H1 (cell line): Measurements from ENCODE around the gene CFDP1. TPM values are rescaled to one million over a fixed set of nuclear protein-coding genes. Genes with fewer than 3 reads are reported as not detected.

Experiments
- CTCF ChIA-PET: fragments of 300-600 bp; sonication (Branson Sonifier 250); formaldehyde crosslinking; loops from one replicate; lab custom pipeline; 2021; ENCODE audit not compliant: partially characterized antibody; lab: Charles Lee
- POLR2A ChIA-PET: fragments of 300-600 bp; sonication (Branson Sonifier 250); formaldehyde crosslinking; loops from one replicate; lab custom pipeline; 2021; ENCODE audit warnings: inconsistent platforms; ENCODE audit not compliant: partially characterized antibody; lab: Charles Lee
- DNase-seq, 2 experiments: peaks; one replicate each; pipeline versions ENCODE4 v3.0.0 to v3.0.0-alpha.2; 2010 to 2022; ENCODE audit warnings: low spot score in 2 of 2, low read depth in 1 of 2, mixed read lengths in 1 of 2
- FAIRE-seq: peaks from 2 replicates; lab custom pipeline; 2011; peaks lifted over from hg19 to GRCh38; lab: Jason Lieb, UNC
- H2AFZ ChIP-seq: 2 replicates; pipeline ENCODE4 v1.8.1; 2012; ENCODE audit warnings: low read length, inconsistent platforms
- H2AK5ac ChIP-seq: 2 replicates; pipeline ENCODE4 v1.6.1; 2013; ENCODE audit warnings: low read depth, low read length
- H2BK120ac ChIP-seq: replicated peaks from 2 replicates; pipeline ENCODE3; 2013; ENCODE audit warnings: low read depth, low read length, inconsistent platforms
- H2BK12ac ChIP-seq: 2 replicates; pipeline ENCODE4 v1.6.1; 2013; ENCODE audit warnings: low read depth, low read length
- H2BK15ac ChIP-seq: 2 replicates; pipeline ENCODE4 v1.6.1; 2013; ENCODE audit warnings: low read length
- H2BK20ac ChIP-seq: 2 replicates; pipeline ENCODE4 v1.6.1; 2013; ENCODE audit warnings: low read length
- H2BK5ac ChIP-seq: 2 replicates; pipeline ENCODE4 v1.6.1; 2013; ENCODE audit warnings: low read depth, low read length
- H3K14ac ChIP-seq: 2 replicates; pipeline ENCODE4 v1.6.1; 2013; ENCODE audit warnings: inconsistent platforms; ENCODE audit not compliant: insufficient read length
- H3K18ac ChIP-seq: 2 replicates; pipeline ENCODE4 v1.6.1; 2013; ENCODE audit warnings: low read length; ENCODE audit errors: extremely low read depth
- H3K23ac ChIP-seq: 2 replicates; pipeline ENCODE4 v1.6.1; 2013; ENCODE audit warnings: inconsistent platforms; ENCODE audit not compliant: insufficient read length
- H3K23me2 ChIP-seq: 2 replicates; pipeline ENCODE4 v1.6.1; 2013; ENCODE audit warnings: low read depth, low read length
- H3K27ac ChIP-seq: 2 replicates; pipeline ENCODE4 v1.6.1; 2011; ENCODE audit warnings: low read depth, low read length, inconsistent platforms
- H3K27me3 ChIP-seq, 4 experiments: replicated peaks in 1 of 4; 1 replicate in 1 of 4; 2 replicates in 3 of 4; pipeline versions ENCODE4 v1.6.1 to v1.8.1; 2011 to 2013; ENCODE audit warnings: low read length in 3 of 4, mild to moderate bottlenecking in 3 of 4, inconsistent platforms in 2 of 4, mixed read lengths in 2 of 4, moderate library complexity in 1 of 4; ENCODE audit not compliant: control insufficient read depth in 3 of 4, insufficient read depth in 3 of 4; ENCODE audit errors: extremely low read depth in 1 of 4
- H3K36me3 ChIP-seq, 4 experiments: 2 replicates each; pipeline versions ENCODE4 v1.6.1 to v1.8.1; 2011 to 2013; ENCODE audit warnings: mild to moderate bottlenecking in 4 of 4, low read length in 3 of 4, moderate library complexity in 2 of 4, control low read depth in 1 of 4, inconsistent platforms in 1 of 4; ENCODE audit not compliant: insufficient read depth in 4 of 4, control insufficient read depth in 2 of 4
- H3K4ac ChIP-seq: replicated peaks from 2 replicates; pipeline ENCODE3; 2013; ENCODE audit warnings: low read length, low read depth, mixed read lengths, inconsistent platforms; ENCODE audit not compliant: insufficient read length
- H3K4me1 ChIP-seq, 4 experiments: replicated peaks in 1 of 4; 1 replicate in 1 of 4; 2 replicates in 3 of 4; pipeline versions ENCODE4 v1.6.1 to v1.8.1; 2011 to 2013; ENCODE audit warnings: low read length in 3 of 4, inconsistent platforms in 2 of 4, mixed read lengths in 1 of 4; ENCODE audit not compliant: insufficient read depth in 4 of 4, control insufficient read depth in 3 of 4
- H3K4me2 ChIP-seq, 2 experiments: 2 replicates each; pipeline versions ENCODE4 v1.6.1 to v1.8.1; 2011 to 2013; ENCODE audit warnings: low read depth in 2 of 2, low read length in 2 of 2, control low read depth in 1 of 2, inconsistent platforms in 1 of 2, mild to moderate bottlenecking in 1 of 2; ENCODE audit not compliant: insufficient read depth in 1 of 2
- H3K4me3 ChIP-seq, 4 experiments: fragments of 200-600, 300-600 bp in 1 of 4; sonication (generic), shearing (Covaris generic), sonication (Bioruptor Twin) in 1 of 4; 2 replicates each; pipeline versions ENCODE4 v1.5.1 to v1.8.1; 2011 to 2016; ENCODE audit warnings: low read length in 4 of 4, low read depth in 3 of 4, control low read depth in 2 of 4, inconsistent platforms in 2 of 4, mild to moderate bottlenecking in 2 of 4, mixed read lengths in 1 of 4, moderate library complexity in 1 of 4; ENCODE audit not compliant: insufficient read depth in 2 of 4; ENCODE audit errors: extremely low read depth in 1 of 4
- H3K56ac ChIP-seq: replicated peaks from 2 replicates; pipeline ENCODE3; 2013; ENCODE audit warnings: low read depth, mild to moderate bottlenecking, mixed read lengths, low read length, inconsistent platforms; ENCODE audit not compliant: insufficient read length
- H3K79me1 ChIP-seq: 2 replicates; pipeline ENCODE4 v1.6.1; 2013; ENCODE audit warnings: low read depth, low read length, control low read depth
- H3K79me2 ChIP-seq, 2 experiments: 2 replicates each; pipeline versions ENCODE4 v1.6.1 to v1.8.1; 2012 to 2013; ENCODE audit warnings: low read length in 2 of 2, mild to moderate bottlenecking in 2 of 2, inconsistent platforms in 1 of 2; ENCODE audit not compliant: insufficient read depth in 2 of 2, control insufficient read depth in 1 of 2
- H3K9ac ChIP-seq, 4 experiments: replicated peaks in 1 of 4; 1 replicate in 1 of 4; 2 replicates in 3 of 4; pipeline versions ENCODE4 v1.6.1 to v1.8.1; 2011 to 2013; ENCODE audit warnings: low read depth in 3 of 4, low read length in 3 of 4, control low read depth in 2 of 4, mild to moderate bottlenecking in 2 of 4, moderate library complexity in 2 of 4, inconsistent platforms in 1 of 4; ENCODE audit errors: extremely low read depth in 1 of 4
- H3K9me3 ChIP-seq, 2 experiments: 2 replicates each; pipeline versions ENCODE4 v1.6.1 to v1.8.1; 2012 to 2013; ENCODE audit warnings: mild to moderate bottlenecking in 2 of 2, moderate library complexity in 2 of 2, control low read depth in 1 of 2, inconsistent platforms in 1 of 2, low read depth in 1 of 2, low read length in 1 of 2, mixed read lengths in 1 of 2; ENCODE audit not compliant: insufficient read depth in 2 of 2
- H4K20me1 ChIP-seq, 2 experiments: replicated peaks in 1 of 2; 2 replicates each; pipeline versions ENCODE3 to v1.8.1; 2011 to 2013; ENCODE audit warnings: inconsistent platforms in 2 of 2, low read length in 2 of 2, mild to moderate bottlenecking in 1 of 2; ENCODE audit not compliant: insufficient read depth in 2 of 2, control insufficient read depth in 1 of 2
- H4K5ac ChIP-seq: 2 replicates; pipeline ENCODE4 v1.6.1; 2013; ENCODE audit warnings: low read length, low read depth, mixed read lengths, inconsistent platforms; ENCODE audit not compliant: insufficient read length
- H4K8ac ChIP-seq: 2 replicates; pipeline ENCODE4 v1.8.0; 2013; ENCODE audit warnings: mild to moderate bottlenecking, moderate library complexity, low read length, inconsistent platforms; ENCODE audit not compliant: insufficient read depth; ENCODE audit errors: extremely low read depth
- H4K91ac ChIP-seq: replicated peaks from 2 replicates; pipeline ENCODE3; 2013; ENCODE audit warnings: low read length, mixed read lengths, inconsistent platforms; ENCODE audit not compliant: insufficient read length
- CEBPB ChIP-seq: IDR thresholded peaks from 2 replicates; pipeline ENCODE4 v1.6.1; 2012; ENCODE audit warnings: low read depth, low read length
- CHD1 ChIP-seq: IDR thresholded peaks from 2 replicates; pipeline ENCODE4 v1.6.1; 2012; ENCODE audit warnings: low read depth, low read length, improper control_type of control experiment
- EP300 ChIP-seq, 2 experiments: IDR thresholded peaks; 1 replicate in 1 of 2; 2 replicates in 1 of 2; pipeline ENCODE4 v1.6.1; 2011 to 2012; ENCODE audit warnings: low read depth in 2 of 2, low read length in 2 of 2, mild to moderate bottlenecking in 2 of 2, borderline replicate concordance in 1 of 2, inconsistent platforms in 1 of 2, moderate library complexity in 1 of 2
- WGBS, 2 experiments: shearing (Covaris generic) in 1 of 2; methylation state at CpG; one replicate each; pipeline versions ENCODE4 v1.1.6 to v1.1.7; 2013 to 2015; ENCODE audit warnings: low lambda C conversion rate in 2 of 2, mixed read lengths in 2 of 2, inconsistent platforms in 1 of 2, low coverage in 1 of 2, missing lambda C conversion rate in 1 of 2; ENCODE audit not compliant: insufficient replicate concordance in 2 of 2, insufficient coverage in 1 of 2, insufficient read length in 1 of 2; ENCODE audit errors: extremely low coverage in 1 of 2, missing lambda C conversion rate in 1 of 2; 5-methylcytosine and 5-hydroxymethylcytosine counted together
- polyA plus RNA-seq, 7 experiments: library from polyadenylated mRNA; depleted of rRNA in 3 of 7; stranded (reverse) in 5 of 7; unstranded in 2 of 7; fragments of >200 nt in 5 of 7; fragments of 200-250 nt in 2 of 7; gene quantifications; 1 replicate in 5 of 7; 2 replicates in 1 of 7; 4 replicates in 1 of 7; pipeline versions ENCODE4 v1.2.1 to v1.2.3, GENCODE V29; 2011 to 2013; ENCODE audit warnings: missing spikeins in 2 of 7, mixed read lengths in 2 of 7
- total RNA-seq: library from RNA; stranded (reverse); fragmentation: NEBNext Ultra II Directional; extraction: Animal tissue kit (Norgen Biotek cat#: 25700); gene quantifications from 2 replicates; pipeline ENCODE4 v1.2.1, GENCODE V29; 2021

CFDP1 gene
- total and polyA plus RNA-seq, 2 of the 8 experiments (the other 6 are each of a cell fraction or from before 2014, with no cell fraction given), result 25.5 to 77.3 TPM

- WGBS, 2 experiments, result 87% methylated on average over 3 of the region's 3 CpGs; no CpG with 5 or more reads in 1 of the 2 experiments
- H3K56ac ChIP-seq, result no peak overlapping the region
- no peak overlapping the region for H3K4me2 ChIP-seq
- DNase-seq (no peak), FAIRE-seq (no peak)
- no peak overlapping the region for H3K23ac ChIP-seq
- POLR2A ChIA-PET, result no interaction called here
- no peak overlapping the region for H4K8ac ChIP-seq
- H3K9ac ChIP-seq, result no peak overlapping the region
- no peaks in the 10 kb centered on the region for H3K9me3 ChIP-seq
- H3K4me3 ChIP-seq, result no peak overlapping the region
- no peak overlapping the region for H3K14ac ChIP-seq
- no peak overlapping the region for H2BK120ac ChIP-seq
- H3K23me2 ChIP-seq, result no peaks in the 10 kb centered on the region
- H3K79me1 ChIP-seq, result no peaks in the 10 kb centered on the region
- H4K5ac ChIP-seq, result no peak overlapping the region
- H3K18ac ChIP-seq, result no peak overlapping the region
- CTCF ChIA-PET, result interaction anchor here (2.6 kb wide), 1 partner anchor 138 kb away, joined by 6 read pairs; no protein-coding TSS in a partner anchor
- no peak overlapping the region for H2BK12ac ChIP-seq
- peaks cover 0 to 12% (median 0%) of the 10 kb centered on the region in 4 experiments; a peak in 1 of 8 replicates for H3K36me3 ChIP-seq
- H2BK5ac ChIP-seq, result no peak overlapping the region
- no peak overlapping the region for H2BK15ac ChIP-seq
- H2AK5ac ChIP-seq, result no peak overlapping the region
- H2BK20ac ChIP-seq, result no peak overlapping the region
- H3K4me1 ChIP-seq, result no peaks in the 10 kb centered on the region
- no peaks in the 10 kb centered on the region for H4K20me1 ChIP-seq
- no peak overlapping the region for H4K91ac ChIP-seq
- H3K79me2 ChIP-seq, result no peaks in the 10 kb centered on the region
- H3K27ac ChIP-seq, result no peak overlapping the region
- H3K27me3 ChIP-seq, result no peaks in the 10 kb centered on the region
- no peak overlapping the region for H3K4ac ChIP-seq
- no peak overlapping the region for H2AFZ ChIP-seq
- TF ChIP-seq EP300 (IDR thresholded peaks at IDR 0.05; ENCODE audit: borderline replicate concordance in 1 of 2, low read depth in 2 of 2, low read length in 2 of 2) (no peak), CHD1 (no peak), CEBPB (no peak)
These were observed 61.0 kb downstream of the CFDP1 start for GRCh38 chr16:75372236-75372856.
